Panc1 (cell line): ENCODE measurements around the gene GMPR2. TPM values are rescaled to one million over a fixed set of nuclear protein-coding genes. Genes with fewer than 3 reads are reported as not detected.
"Not testable (repeated sequence)": the region's sequence is repeated elsewhere in the genome, so short reads cannot be mapped to it uniquely, and the experiment has no call there.

Experiments
- ATAC-seq: fragments of 200-7000 bp; cut with Tn5 transposase; 2 replicates; pipeline ENCODE4 v1.9.1; 2020; ENCODE audit warnings: mild to moderate bottlenecking, moderate library complexity
- BruUV-seq: library from RNA; stranded (reverse); fragments of 400-500 nt; replicated peaks from 2 replicates; lab custom pipeline; 2021; lab: Mats Ljungman, UMichigan
- CTCF ChIA-PET: fragments of 300-600 bp; sonication (Branson Sonifier 250); formaldehyde crosslinking; loops from one replicate; lab custom pipeline; 2022; ENCODE audit warnings: antibody characterized with exemption; lab: Charles Lee
- POLR2A ChIA-PET: fragments of 300-600 bp; sonication (Branson Sonifier 250); formaldehyde crosslinking; loops from one replicate; lab custom pipeline; 2022; ENCODE audit warnings: antibody characterized with exemption; lab: Charles Lee
- DNase-seq: peaks from one replicate; pipeline ENCODE4 v3.0.0-alpha.2; 2010; ENCODE audit warnings: low read depth, low spot score
- H3K27ac ChIP-seq: 2 replicates; pipeline ENCODE4 v1.5.1; 2011; ENCODE audit warnings: mild to moderate bottlenecking, low read length, inconsistent platforms
- H3K27me3 ChIP-seq: fragments of 200-500 bp; sonication (Bioruptor generic); 2 replicates; pipeline ENCODE4 v1.6.0; 2014; ENCODE audit warnings: low read length, inconsistent platforms; ENCODE audit not compliant: control insufficient read depth, insufficient read depth
- H3K36me3 ChIP-seq: fragments of 200-500 bp; sonication (Bioruptor generic); 2 replicates; pipeline ENCODE4 v1.5.1; 2014; ENCODE audit warnings: inconsistent platforms, mild to moderate bottlenecking, low read length, moderate library complexity; ENCODE audit not compliant: control insufficient read depth, insufficient read depth
- H3K4me1 ChIP-seq: 2 replicates; pipeline ENCODE4 v1.5.1; 2011; ENCODE audit warnings: inconsistent platforms, mild to moderate bottlenecking, low read length, moderate library complexity; ENCODE audit not compliant: control insufficient read depth, insufficient read depth
- H3K4me3 ChIP-seq, 2 experiments: 2 replicates each; pipeline ENCODE4 v1.5.1; 2011 to 2012; ENCODE audit warnings: low read depth in 2 of 2, low read length in 2 of 2, mild to moderate bottlenecking in 2 of 2, inconsistent platforms in 1 of 2, moderate library complexity in 1 of 2
- H3K9me3 ChIP-seq: fragments of 200-500 bp; sonication (Bioruptor generic); 2 replicates; pipeline ENCODE4 v1.5.1; 2014; ENCODE audit warnings: low read depth, mild to moderate bottlenecking, inconsistent platforms, low read length, moderate library complexity; ENCODE audit not compliant: control insufficient read depth, insufficient read depth
- POLR2AphosphoS5 ChIP-seq: IDR thresholded peaks from 2 replicates; pipeline ENCODE4 v1.6.1; 2012; ENCODE audit warnings: mild to moderate bottlenecking, low read depth, low read length, moderate library complexity
- SIN3A ChIP-seq: IDR thresholded peaks from 2 replicates; pipeline ENCODE4 v1.6.1; 2012; ENCODE audit warnings: low read depth, mild to moderate bottlenecking, low read length, moderate library complexity, borderline replicate concordance; ENCODE audit not compliant: insufficient read depth
- TCF7L2 ChIP-seq: IDR thresholded peaks from 2 replicates; pipeline ENCODE4 v1.6.1; 2011; ENCODE audit warnings: mild to moderate bottlenecking, low read depth, low read length, inconsistent platforms
- in situ Hi-C: cut with HindIII; loops from 2 replicates; pipeline ENCODE4 v1.10.0; 2016; ENCODE audit warnings: low sequenced_read_pairs, low pct_unique_long_range_greater_than_20kb
- intact Hi-C: fragments of 100-400 bp; cut with micrococcal nuclease; formaldehyde crosslinking; loops from one replicate; pipeline ENCODE4 v1.10.0; 2022; ENCODE audit not compliant: unreplicated experiment
- total RNA-seq: library from RNA; stranded (reverse); gene quantifications from one replicate; pipeline ENCODE4 v1.2.1, GENCODE V29; 2021; ENCODE audit not compliant: unreplicated experiment
- TF ChIP-seq, protein P1 (sequence below), 2 experiments: IDR thresholded peaks; 2 replicates each; pipeline ENCODE4 v1.6.1; 2011 to 2012; ENCODE audit warnings: low read depth in 2 of 2, control low read depth in 1 of 2, low read length in 1 of 2, mild to moderate bottlenecking in 1 of 2, moderate library complexity in 1 of 2; ENCODE audit not compliant: insufficient read depth in 1 of 2
- TF ChIP-seq, protein P2 (sequence below): fragments of 450-650 bp; IDR thresholded peaks from 2 replicates; pipeline ENCODE4 v1.5.1; 2017; ENCODE audit warnings: mild to moderate bottlenecking

Gene GMPR2
- total RNA-seq, 1 experiment from 2014 or later = 45.9 TPM

DNA sequence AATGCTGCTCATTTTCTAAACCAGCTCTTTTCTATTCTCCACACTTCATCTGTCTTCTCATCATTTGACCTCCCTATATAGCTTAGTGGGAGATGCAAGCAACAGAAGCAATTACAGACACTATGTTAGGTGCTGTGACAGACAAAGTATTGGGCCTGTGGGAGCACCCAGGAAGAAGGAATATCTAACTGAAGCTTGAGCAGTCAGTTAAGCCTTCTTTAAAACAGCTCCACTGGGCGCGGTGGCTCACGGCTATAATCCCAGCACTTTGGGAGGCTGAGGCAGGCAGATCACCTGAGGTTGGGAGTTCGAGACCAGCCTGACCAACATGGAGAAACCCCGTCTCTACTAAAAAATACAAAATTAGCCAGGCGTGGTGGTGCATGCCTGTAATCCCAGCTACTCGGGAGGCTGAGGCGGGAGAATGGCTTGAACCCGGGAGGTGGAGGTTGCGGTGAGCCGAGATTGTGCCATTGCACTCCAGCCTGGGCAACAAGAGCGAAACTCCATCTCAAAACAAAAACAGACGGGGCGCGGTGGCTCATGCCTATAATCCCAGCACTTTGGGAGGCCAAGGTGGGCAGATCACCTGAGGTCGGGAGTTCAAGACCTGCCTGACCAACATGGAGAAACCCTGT is 29.4 kb upstream of the GMPR2 start:
- H3K27me3 ChIP-seq, intact Hi-C loops, POLR2A ChIA-PET, H3K4me1 ChIP-seq, ATAC-seq, BruUV-seq, H3K36me3 ChIP-seq, CTCF ChIA-PET, H3K9me3 ChIP-seq, in situ Hi-C loops, DNase-seq, H3K27ac ChIP-seq, H3K4me3 ChIP-seq: not testable (repeated sequence)

DNA sequence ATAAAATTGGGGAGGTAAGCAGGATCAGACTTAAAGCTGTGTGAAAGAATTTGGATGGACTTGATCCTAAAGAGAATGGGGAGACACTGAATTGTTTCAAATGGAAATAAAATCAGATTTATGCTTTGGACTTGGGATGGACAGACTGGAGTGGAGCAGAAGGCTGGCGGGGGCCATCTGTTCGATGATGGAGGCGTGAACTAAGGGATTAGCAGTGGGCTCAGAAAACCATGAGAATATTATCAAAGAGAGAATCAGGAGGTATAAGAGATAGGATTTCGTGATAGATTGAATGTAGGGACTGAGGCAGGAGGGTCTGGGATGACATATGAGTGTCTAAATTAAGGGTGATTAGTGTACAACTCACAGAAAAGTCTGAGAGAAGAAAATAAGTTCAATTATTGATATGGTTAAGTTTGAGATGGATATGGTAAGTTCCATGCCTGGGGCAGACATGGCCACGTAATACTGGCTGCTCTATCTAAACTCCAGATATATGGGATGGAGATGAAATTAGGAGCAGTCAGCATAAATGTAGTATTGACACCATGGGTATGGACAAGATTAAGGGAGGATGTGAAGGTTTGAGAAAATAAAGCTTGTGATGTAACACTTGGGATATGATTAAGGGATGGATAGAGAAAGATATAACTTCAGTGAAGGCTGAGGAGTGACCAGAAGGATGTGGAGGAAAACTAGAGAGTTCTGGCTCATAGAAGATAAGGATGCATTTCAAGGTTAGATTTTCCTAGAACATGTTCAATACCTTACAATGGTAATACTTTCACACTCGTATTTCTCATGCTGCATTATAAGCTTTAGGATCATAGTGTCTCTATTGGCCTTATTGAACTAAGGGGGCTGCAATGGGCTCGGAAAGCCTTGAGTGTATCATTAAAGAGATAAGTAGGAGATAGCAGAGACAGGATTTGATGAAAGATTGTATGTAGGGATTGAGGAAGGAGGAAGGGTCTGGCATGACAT is 28.3 kb upstream of the GMPR2 start:
- ATAC-seq (no peak), DNase-seq (no peak)
- Histone ChIP-seq H3K4me1 (no peaks in the 10 kb centered on the region), H3K27me3 (no peaks in the 10 kb centered on the region), H3K27ac (no peak overlapping the region), H3K9me3 (no peaks in the 10 kb centered on the region), H3K4me3 (no peak overlapping the region), H3K36me3 (no peaks in the 10 kb centered on the region)
- TF ChIP-seq, protein P1, sequence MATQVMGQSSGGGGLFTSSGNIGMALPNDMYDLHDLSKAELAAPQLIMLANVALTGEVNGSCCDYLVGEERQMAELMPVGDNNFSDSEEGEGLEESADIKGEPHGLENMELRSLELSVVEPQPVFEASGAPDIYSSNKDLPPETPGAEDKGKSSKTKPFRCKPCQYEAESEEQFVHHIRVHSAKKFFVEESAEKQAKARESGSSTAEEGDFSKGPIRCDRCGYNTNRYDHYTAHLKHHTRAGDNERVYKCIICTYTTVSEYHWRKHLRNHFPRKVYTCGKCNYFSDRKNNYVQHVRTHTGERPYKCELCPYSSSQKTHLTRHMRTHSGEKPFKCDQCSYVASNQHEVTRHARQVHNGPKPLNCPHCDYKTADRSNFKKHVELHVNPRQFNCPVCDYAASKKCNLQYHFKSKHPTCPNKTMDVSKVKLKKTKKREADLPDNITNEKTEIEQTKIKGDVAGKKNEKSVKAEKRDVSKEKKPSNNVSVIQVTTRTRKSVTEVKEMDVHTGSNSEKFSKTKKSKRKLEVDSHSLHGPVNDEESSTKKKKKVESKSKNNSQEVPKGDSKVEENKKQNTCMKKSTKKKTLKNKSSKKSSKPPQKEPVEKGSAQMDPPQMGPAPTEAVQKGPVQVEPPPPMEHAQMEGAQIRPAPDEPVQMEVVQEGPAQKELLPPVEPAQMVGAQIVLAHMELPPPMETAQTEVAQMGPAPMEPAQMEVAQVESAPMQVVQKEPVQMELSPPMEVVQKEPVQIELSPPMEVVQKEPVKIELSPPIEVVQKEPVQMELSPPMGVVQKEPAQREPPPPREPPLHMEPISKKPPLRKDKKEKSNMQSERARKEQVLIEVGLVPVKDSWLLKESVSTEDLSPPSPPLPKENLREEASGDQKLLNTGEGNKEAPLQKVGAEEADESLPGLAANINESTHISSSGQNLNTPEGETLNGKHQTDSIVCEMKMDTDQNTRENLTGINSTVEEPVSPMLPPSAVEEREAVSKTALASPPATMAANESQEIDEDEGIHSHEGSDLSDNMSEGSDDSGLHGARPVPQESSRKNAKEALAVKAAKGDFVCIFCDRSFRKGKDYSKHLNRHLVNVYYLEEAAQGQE (IDR thresholded peaks at IDR 0.05; ENCODE audit: insufficient read depth in 1 of 2, low read depth in 2 of 2, low read length in 1 of 2) = no peak
- TF ChIP-seq SIN3A (no peak), POLR2AphosphoS5 (no peak), TCF7L2 (no peak)
- TF ChIP-seq, protein P2, sequence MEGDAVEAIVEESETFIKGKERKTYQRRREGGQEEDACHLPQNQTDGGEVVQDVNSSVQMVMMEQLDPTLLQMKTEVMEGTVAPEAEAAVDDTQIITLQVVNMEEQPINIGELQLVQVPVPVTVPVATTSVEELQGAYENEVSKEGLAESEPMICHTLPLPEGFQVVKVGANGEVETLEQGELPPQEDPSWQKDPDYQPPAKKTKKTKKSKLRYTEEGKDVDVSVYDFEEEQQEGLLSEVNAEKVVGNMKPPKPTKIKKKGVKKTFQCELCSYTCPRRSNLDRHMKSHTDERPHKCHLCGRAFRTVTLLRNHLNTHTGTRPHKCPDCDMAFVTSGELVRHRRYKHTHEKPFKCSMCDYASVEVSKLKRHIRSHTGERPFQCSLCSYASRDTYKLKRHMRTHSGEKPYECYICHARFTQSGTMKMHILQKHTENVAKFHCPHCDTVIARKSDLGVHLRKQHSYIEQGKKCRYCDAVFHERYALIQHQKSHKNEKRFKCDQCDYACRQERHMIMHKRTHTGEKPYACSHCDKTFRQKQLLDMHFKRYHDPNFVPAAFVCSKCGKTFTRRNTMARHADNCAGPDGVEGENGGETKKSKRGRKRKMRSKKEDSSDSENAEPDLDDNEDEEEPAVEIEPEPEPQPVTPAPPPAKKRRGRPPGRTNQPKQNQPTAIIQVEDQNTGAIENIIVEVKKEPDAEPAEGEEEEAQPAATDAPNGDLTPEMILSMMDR = no peak
- intact Hi-C loops (no loop called here), in situ Hi-C loops (no loop called here)
- BruUV-seq = no TSS peak
- ChIA-PET POLR2A (no interaction called here), CTCF (no interaction called here)
